PC-9 (cell line): ENCODE data around the gene CCDC78. TPM values are rescaled to one million over a fixed set of nuclear protein-coding genes. Genes with fewer than 3 reads are reported as not detected.

Source experiments
- BruUV-seq: library from RNA; stranded (reverse); fragments of 400-500 nt; replicated peaks from 2 replicates; lab custom pipeline; 2021; lab: Mats Ljungman, UMichigan
- CTCF ChIA-PET: fragments of 300-600 bp; sonication (Branson Sonifier 250); formaldehyde crosslinking; loops from one replicate; lab custom pipeline; 2022; ENCODE audit warnings: antibody characterized with exemption; lab: Charles Lee
- POLR2A ChIA-PET: fragments of 300-600 bp; sonication (Branson Sonifier 250); formaldehyde crosslinking; loops from one replicate; lab custom pipeline; 2022; ENCODE audit warnings: antibody characterized with exemption; ENCODE audit not compliant: unreplicated experiment; lab: Charles Lee
- DNase-seq, 2 experiments: peaks; one replicate each; pipeline versions ENCODE4 v3.0.0 to v3.0.0-alpha.2; 2015 to 2022; ENCODE audit warnings: mixed read lengths in 1 of 2
- H2AFZ ChIP-seq: fragments of 200-600 bp; sonication (generic); 2 replicates; pipeline ENCODE4 v1.8.1; 2017; ENCODE audit warnings: antibody characterized with exemption
- H3F3A ChIP-seq: fragments of 200-600 bp; sonication (generic); 2 replicates; pipeline ENCODE4 v1.8.1; 2017; ENCODE audit warnings: antibody characterized with exemption, mild to moderate bottlenecking, low read depth; ENCODE audit not compliant: insufficient read depth
- H3K27ac ChIP-seq: fragments of 200-600 bp; sonication (generic); 2 replicates; pipeline ENCODE4 v1.6.1; 2016; ENCODE audit warnings: mixed run types
- H3K27me3 ChIP-seq: fragments of 200-600 bp; sonication (generic); 2 replicates; pipeline ENCODE4 v1.6.1; 2016; ENCODE audit warnings: low read depth, mixed run types; ENCODE audit not compliant: insufficient read depth
- H3K36me3 ChIP-seq: fragments of 200-600 bp; sonication (generic); 2 replicates; pipeline ENCODE4 v1.6.1; 2016; ENCODE audit warnings: low read depth, mixed run types
- H3K4me1 ChIP-seq: fragments of 200-600 bp; sonication (generic); replicated peaks from 2 replicates; pipeline ENCODE4 v1.6.1; 2016; ENCODE audit warnings: mixed run types; ENCODE audit not compliant: insufficient read depth
- H3K4me2 ChIP-seq: fragments of 200-600 bp; sonication (generic); 2 replicates; pipeline ENCODE4 v1.6.1; 2017; ENCODE audit warnings: mixed run types
- H3K4me3 ChIP-seq: fragments of 200-600 bp; sonication (generic); 2 replicates; pipeline ENCODE4 v1.6.1; 2016; ENCODE audit warnings: mixed run types
- H3K79me2 ChIP-seq: fragments of 200-600 bp; sonication (generic); 2 replicates; pipeline ENCODE4 v1.6.1; 2017; ENCODE audit warnings: low read depth, mixed run types
- H3K9me2 ChIP-seq: fragments of 200-600 bp; sonication (generic); 2 replicates; pipeline ENCODE4 v1.8.1; 2017; ENCODE audit warnings: mild to moderate bottlenecking; ENCODE audit not compliant: insufficient read depth
- H3K9me3 ChIP-seq: fragments of 200-600 bp; sonication (generic); 2 replicates; pipeline ENCODE4 v1.8.1; 2016; ENCODE audit warnings: low read depth; ENCODE audit not compliant: insufficient read depth
- H4K20me1 ChIP-seq: fragments of 200-600 bp; sonication (generic); 2 replicates; pipeline ENCODE4 v1.8.1; 2017; ENCODE audit not compliant: insufficient read depth
- CTCF ChIP-seq: fragments of 200-600 bp; sonication (generic); conservative IDR thresholded peaks from 2 replicates; pipeline ENCODE4 v1.6.1; 2017; ENCODE audit warnings: mixed run types, antibody characterized with exemption, mild to moderate bottlenecking, moderate library complexity
- EZH2 ChIP-seq: fragments of 200-600 bp; sonication (generic); IDR thresholded peaks from 2 replicates; pipeline ENCODE4 v1.8.0; 2017; ENCODE audit warnings: antibody characterized with exemption, low read depth
- intact Hi-C: fragments of 100-400 bp; cut with micrococcal nuclease; formaldehyde crosslinking; loops from one replicate; pipeline ENCODE4 v1.10.0; 2022; ENCODE audit not compliant: unreplicated experiment
- total RNA-seq: library from RNA; stranded (reverse); gene quantifications from 2 replicates; pipeline ENCODE4 v1.2.3, GENCODE V29; 2021

CCDC78 gene
- total RNA-seq, 1 experiment from 2014 or later, result 4.2 TPM

- H3K9me3 ChIP-seq, result no peaks in the 10 kb centered on the region
- no peaks in the 10 kb centered on the region for H3K79me2 ChIP-seq
- H3F3A ChIP-seq, result peaks cover 6% of the 10 kb centered on the region; the same call in 1 of the 2 replicates
- peaks cover 75% of the 10 kb centered on the region for H3K27me3 ChIP-seq
- peak within 1 kb of the TSS; percentile 61 for H3K4me2 ChIP-seq
- no peak within 1 kb of the TSS for H2AFZ ChIP-seq
- intact Hi-C loops, result no loop called here
- CTCF ChIA-PET, result interaction anchor here (0.6 kb wide), 1 partner anchor 47 kb away, joined by 3 read pairs; no protein-coding TSS in a partner anchor
- H3K27ac ChIP-seq, result no peak within 1 kb of the TSS
- DNase-seq, result peak in 1 of 2 experiments; percentile 60
- no peaks in the 10 kb centered on the region; the same call in 1 of the 2 replicates for H3K4me1 ChIP-seq
- POLR2A ChIA-PET, result no interaction called here
- peak within 1 kb of the TSS; percentile 49 for H3K4me3 ChIP-seq
- H4K20me1 ChIP-seq, result 0 out of 2 replicates have a peak, but pooled peaks cover 4% of the 10 kb centered on the region
- TF ChIP-seq EZH2 (no peak), CTCF (no peak)
- BruUV-seq, result no TSS peak
- no peaks in the 10 kb centered on the region for H3K9me2 ChIP-seq
- no peaks in the 10 kb centered on the region for H3K36me3 ChIP-seq
Observed at GRCh38 chr16:705431-706188, 20.6 kb downstream of the CCDC78 start, which contains the start of gene FBXL16. Gene FBXL16, minus strand, starts transcription at chr16:705801. Its CDS starts 8,396 bp downstream, at chr16:697405.

GRCh38 chr16:704552-705380, 21.5 kb downstream of the CCDC78 start:
- no peaks in the 10 kb centered on the region for H3K9me3 ChIP-seq
- H3K79me2 ChIP-seq, result no peaks in the 10 kb centered on the region
- H3K4me3 ChIP-seq, result peak overlapping the region; percentile 49
- intact Hi-C loops, result no loop called here
- no peaks in the 10 kb centered on the region for H3K9me2 ChIP-seq
- peak overlapping the region; percentile 61 for H3K4me2 ChIP-seq
- 0 out of 2 replicates have a peak, but pooled peaks cover 4% of the 10 kb centered on the region for H4K20me1 ChIP-seq
- no peak overlapping the region for H3K27ac ChIP-seq
- no peak for DNase-seq
- H2AFZ ChIP-seq, result no peak overlapping the region
- H3K27me3 ChIP-seq, result peaks cover 76% of the 10 kb centered on the region
- no TSS peak for BruUV-seq
- no peaks in the 10 kb centered on the region for H3K36me3 ChIP-seq
- CTCF ChIA-PET, result interaction anchor here (0.6 kb wide), 2 partner anchors 15 to 46 kb away, joined by 3 read pairs; no protein-coding TSS in a partner anchor
- no peaks in the 10 kb centered on the region; the same call in 1 of the 2 replicates for H3K4me1 ChIP-seq
- peaks cover 6% of the 10 kb centered on the region; the same call in 1 of the 2 replicates for H3F3A ChIP-seq
- POLR2A ChIA-PET, result no interaction called here
- TF ChIP-seq CTCF, result no peak
- TF ChIP-seq EZH2, result no peak

GRCh38 chr16:704047-704446, 22.2 kb downstream of the CCDC78 start:
- Histone ChIP-seq H3K79me2 (no peaks in the 10 kb centered on the region), H3K27ac (no peak overlapping the region), H2AFZ (no peak overlapping the region), H3K9me3 (no peaks in the 10 kb centered on the region), H3K27me3 (peaks cover 70% of the 10 kb centered on the region), H3K4me1 (no peaks in the 10 kb centered on the region; the same call in 1 of the 2 replicates), H3K4me2 (peak overlapping the region; percentile 61), H3F3A (peaks cover 6% of the 10 kb centered on the region; the same call in 1 of the 2 replicates), H4K20me1 (0 out of 2 replicates have a peak, but pooled peaks cover 4% of the 10 kb centered on the region), H3K36me3 (no peaks in the 10 kb centered on the region), H3K4me3 (no peak overlapping the region), H3K9me2 (no peaks in the 10 kb centered on the region)
- BruUV-seq, result no TSS peak
- no peak for DNase-seq
- ChIA-PET CTCF (no interaction called here), POLR2A (no interaction called here)
- no peak for TF ChIP-seq CTCF
- no peak for TF ChIP-seq EZH2
- intact Hi-C loops, result no loop called here
